Esophagus squamous epithelium (tissue), 5 donors: Measurements from ENCODE around the gene P2RX2. TPM values are rescaled to one million over a fixed set of nuclear protein-coding genes. Genes with fewer than 3 reads are reported as not detected.

Experiments
- DNase-seq: peaks from one replicate; lab custom pipeline; 2025; lab: John Stamatoyannopoulos, UW
- H3K27ac ChIP-seq, 4 donors: fragments of 200-600 bp; sonication (generic); one replicate each; pipeline ENCODE4 v1.5.1; 2016 to 2019; ENCODE audit warnings: mild to moderate bottlenecking in 1 of 4
- H3K27me3 ChIP-seq, 4 donors: fragments of 200-600 bp; sonication (generic); 1 replicate in 3 of 4; 2 replicates in 1 of 4; pipeline versions ENCODE4 v1.5.1 to v1.6.0; 2017 to 2021; ENCODE audit warnings: antibody characterized with exemption in 1 of 4
- H3K36me3 ChIP-seq, 3 donors: fragments of 200-600 bp; sonication (generic); one replicate each; pipeline ENCODE4 v1.5.1; 2016 to 2019
- H3K4me1 ChIP-seq, 3 donors: fragments of 200-600 bp; sonication (generic); one replicate each; pipeline ENCODE4 v1.5.1; 2017 to 2019
- H3K4me3 ChIP-seq, 4 donors: fragments of 200-600 bp; sonication (generic); 1 replicate in 3 of 4; 2 replicates in 1 of 4; pipeline ENCODE4 v1.5.1; 2016 to 2019; ENCODE audit warnings: mild to moderate bottlenecking in 2 of 4, moderate library complexity in 1 of 4
- H3K9me3 ChIP-seq, 3 donors: fragments of 200-600 bp; sonication (generic); one replicate each; pipeline ENCODE4 v1.5.1; 2016 to 2019
- CTCF ChIP-seq, 6 experiments: fragments of 450-650 bp in 4 of 6; fragments of 200-600 bp in 2 of 6; sonication (generic) in 2 of 6; IDR thresholded peaks; one replicate each; pipeline ENCODE4 v1.5.1; 2016 to 2019; ENCODE audit warnings: antibody characterized with exemption in 6 of 6, mild to moderate bottlenecking in 4 of 6, moderate library complexity in 4 of 6
- POLR2A ChIP-seq, 4 donors: fragments of 450-650 bp; IDR thresholded peaks; one replicate each; pipeline ENCODE4 v1.6.1; 2017; ENCODE audit warnings: antibody characterized with exemption in 4 of 4, mild to moderate bottlenecking in 4 of 4, moderate library complexity in 3 of 4
- WGBS, 2 donors: methylation state at CpG; one replicate each; pipeline ENCODE4 v1.1.5; 2018; 5-methylcytosine and 5-hydroxymethylcytosine counted together
- intact Hi-C: fragments of 100-400 bp; cut with DNase I; formaldehyde crosslinking; loops from one replicate; pipeline ENCODE4 v1.15.0; 2022
- total RNA-seq, 4 donors: library from RNA; depleted of rRNA; stranded (reverse); fragments of >200 nt; gene quantifications; one replicate each; pipeline ENCODE4 v1.1.0, GENCODE V29; 2016
- donor health status: DM: yes; HTN: yes; CAD: no.

P2RX2 gene
- total RNA-seq, 4 donors from 2014 or later: 0.35 to 8.0 TPM; not detected in 2

GRCh38 chr12:132586929-132587328, 31.6 kb upstream of the P2RX2 start:
- no peak for DNase-seq
- 86 to 92% methylated on average over 17 to 18 of the region's 18 CpGs for WGBS, 2 donors

GRCh38 chr12:132587781-132588180, 30.8 kb upstream of the P2RX2 start:
- Histone ChIP-seq H3K36me3 (peaks cover 0 to 24% (median 0%) of the 10 kb centered on the region in 3 donors), H3K27ac (no peak overlapping the region), H3K9me3 (no peaks in the 10 kb centered on the region), H3K4me3 (no peak overlapping the region), H3K27me3 (peaks cover 0 to 22% (median 0%) of the 10 kb centered on the region in 4 donors), H3K4me1 (peaks cover 0 to 2% (median 0%) of the 10 kb centered on the region in 3 donors)
- intact Hi-C loops: no loop called here
- DNase-seq: no peak
- 0% methylated on average over 1 of the region's 3 CpGs; no CpG with 5 or more reads in 1 of the 2 donors for WGBS, 2 donors
- TF ChIP-seq POLR2A (IDR thresholded peaks at IDR 0.05): no peak
- TF ChIP-seq CTCF (IDR thresholded peaks at IDR 0.05): no peak

More at GRCh38 chr12:132586929-132587328, 31.6 kb upstream of the P2RX2 start:
- intact Hi-C loops: no loop called here
- Histone ChIP-seq H3K27me3 (peaks cover 0 to 14% (median 0%) of the 10 kb centered on the region in 4 donors), H3K4me3 (no peak overlapping the region), H3K27ac (no peak overlapping the region), H3K36me3 (peaks cover 0 to 32% (median 0%) of the 10 kb centered on the region in 3 donors), H3K9me3 (no peaks in the 10 kb centered on the region), H3K4me1 (peaks cover 0 to 5% (median 0%) of the 10 kb centered on the region in 3 donors)
- no peak for TF ChIP-seq CTCF (IDR thresholded peaks at IDR 0.05)
- no peak for TF ChIP-seq POLR2A (IDR thresholded peaks at IDR 0.05)

GRCh38 chr12:132588319-132588718, 30.3 kb upstream of the P2RX2 start:
- 63 to 82% methylated on average over 2 to 3 of the region's 6 CpGs for WGBS, 2 donors
- H3K4me1 ChIP-seq: peaks cover 0 to under 1% (median 0%) of the 10 kb centered on the region in 3 donors

GRCh38 chr12:132588821-132589669, 29.5 kb upstream of the P2RX2 start:
- no peak for DNase-seq
- peaks cover 2 to 7% (median 4%) of the 10 kb centered on the region in 3 donors for H3K4me1 ChIP-seq
- TF ChIP-seq POLR2A (IDR thresholded peaks at IDR 0.05) (no peak), CTCF (IDR thresholded peaks at IDR 0.05) (no peak)
- no peak overlapping the region for H3K4me3 ChIP-seq
- 80 to 87% methylated on average over 13 to 14 of the region's 19 CpGs for WGBS, 2 donors
- H3K27ac ChIP-seq: no peak overlapping the region
- H3K27me3 ChIP-seq: peaks cover 0 to 31% (median 0%) of the 10 kb centered on the region in 4 donors
- H3K36me3 ChIP-seq: peaks cover 0 to 11% (median 0%) of the 10 kb centered on the region in 3 donors
- no peaks in the 10 kb centered on the region for H3K9me3 ChIP-seq
- intact Hi-C loops: no loop called here

More at GRCh38 chr12:132588319-132588718, 30.3 kb upstream of the P2RX2 start:
- no peaks in the 10 kb centered on the region for H3K9me3 ChIP-seq
- H3K27ac ChIP-seq: no peak overlapping the region
- peaks cover 0 to 18% (median 0%) of the 10 kb centered on the region in 3 donors for H3K36me3 ChIP-seq
- intact Hi-C loops: no loop called here
- H3K4me3 ChIP-seq: no peak overlapping the region
- TF ChIP-seq POLR2A (IDR thresholded peaks at IDR 0.05): no peak
- no peak for TF ChIP-seq CTCF (IDR thresholded peaks at IDR 0.05)
- no peak for DNase-seq
- H3K27me3 ChIP-seq: peaks cover 0 to 27% (median 0%) of the 10 kb centered on the region in 4 donors
